Measurements from ENCODE around the gene B3GALNT2.

Gene B3GALNT2

GRCh38 chr1:235513495-235514366, 9.5 kb upstream of the B3GALNT2 start:
- peaks cover 7% of the 10 kb centered on the region for H3K4me1 Mint-ChIP-seq (ENCODE audit: low read depth)
- no peak overlapping the region for H3K4me3 Mint-ChIP-seq
- no peaks in the 10 kb centered on the region for H3K9me3 Mint-ChIP-seq
- H3K27ac Mint-ChIP-seq, result no peak overlapping the region
- no peaks in the 10 kb centered on the region for H3K27me3 Mint-ChIP-seq
- DNase-seq, result no peak
- no peaks in the 10 kb centered on the region for H3K36me3 Mint-ChIP-seq (ENCODE audit: low read depth)

GRCh38 chr1:235511470-235512240, 7.4 kb upstream of the B3GALNT2 start:
- H3K4me3 Mint-ChIP-seq, result no peak overlapping the region
- no peaks in the 10 kb centered on the region for H3K27me3 Mint-ChIP-seq
- no peaks in the 10 kb centered on the region for H3K36me3 Mint-ChIP-seq (ENCODE audit: low read depth)
- H3K27ac Mint-ChIP-seq, result no peak overlapping the region
- DNase-seq, result no peak
- peaks cover 9% of the 10 kb centered on the region for H3K4me1 Mint-ChIP-seq (ENCODE audit: low read depth)
- no peaks in the 10 kb centered on the region for H3K9me3 Mint-ChIP-seq

- H3K9me3 Mint-ChIP-seq, result no peaks in the 10 kb centered on the region
Measured at GRCh38 chr1:235510823-235511222, 6.6 kb upstream of the B3GALNT2 start.

GRCh38 chr1:235507623-235508022, 3.4 kb upstream of the B3GALNT2 start:
- H3K9me3 Mint-ChIP-seq, result no peaks in the 10 kb centered on the region
- no peaks in the 10 kb centered on the region for H3K27me3 Mint-ChIP-seq
- no peak overlapping the region for H3K4me3 Mint-ChIP-seq
- no peak for DNase-seq
- peaks cover 14% of the 10 kb centered on the region for H3K36me3 Mint-ChIP-seq (ENCODE audit: low read depth)
- peaks cover 24% of the 10 kb centered on the region for H3K4me1 Mint-ChIP-seq (ENCODE audit: low read depth)
- H3K27ac Mint-ChIP-seq, result no peak overlapping the region

More at GRCh38 chr1:235510823-235511222, 6.6 kb upstream of the B3GALNT2 start:
- no peaks in the 10 kb centered on the region for H3K36me3 Mint-ChIP-seq (ENCODE audit: low read depth)
- H3K4me1 Mint-ChIP-seq (ENCODE audit: low read depth), result peaks cover 16% of the 10 kb centered on the region
- H3K27ac Mint-ChIP-seq, result no peak overlapping the region
- H3K4me3 Mint-ChIP-seq, result no peak overlapping the region
- DNase-seq, result no peak
- H3K27me3 Mint-ChIP-seq, result no peaks in the 10 kb centered on the region

GRCh38 chr1:235504494-235505222, 406 bp upstream of the B3GALNT2 start:
- H3K4me3 Mint-ChIP-seq, result peak overlapping the region; percentile 90
- peaks cover 14% of the 10 kb centered on the region for H3K36me3 Mint-ChIP-seq (ENCODE audit: low read depth)
- peak overlapping the region; percentile 98 for H3K27ac Mint-ChIP-seq
- no peaks in the 10 kb centered on the region for H3K27me3 Mint-ChIP-seq
- DNase-seq, result peak; percentile 99
- H3K4me1 Mint-ChIP-seq (ENCODE audit: low read depth), result peaks cover 39% of the 10 kb centered on the region
- H3K9me3 Mint-ChIP-seq, result no peaks in the 10 kb centered on the region

GRCh38 chr1:235503403-235504121, 690 bp downstream of the B3GALNT2 start:
- H3K27ac Mint-ChIP-seq, result peak overlapping the region; percentile 91
- peaks cover 14% of the 10 kb centered on the region for H3K36me3 Mint-ChIP-seq (ENCODE audit: low read depth)
- peak overlapping the region; percentile 91 for H3K4me3 Mint-ChIP-seq
- peaks cover 39% of the 10 kb centered on the region for H3K4me1 Mint-ChIP-seq (ENCODE audit: low read depth)
- H3K27me3 Mint-ChIP-seq, result no peaks in the 10 kb centered on the region
- no peak for DNase-seq
- no peaks in the 10 kb centered on the region for H3K9me3 Mint-ChIP-seq

- peaks cover 14% of the 10 kb centered on the region for H3K36me3 Mint-ChIP-seq (ENCODE audit: low read depth)
- H3K27ac Mint-ChIP-seq, result peak overlapping the region; percentile 91
- peak overlapping the region; percentile 91 for H3K4me3 Mint-ChIP-seq
- H3K9me3 Mint-ChIP-seq, result no peaks in the 10 kb centered on the region
- no peaks in the 10 kb centered on the region for H3K27me3 Mint-ChIP-seq
- peaks cover 39% of the 10 kb centered on the region for H3K4me1 Mint-ChIP-seq (ENCODE audit: low read depth)
- no peak for DNase-seq
Measured at GRCh38 chr1:235502601-235503402, 1.4 kb downstream of the B3GALNT2 start.

- H3K9me3 Mint-ChIP-seq, result no peaks in the 10 kb centered on the region
- H3K4me3 Mint-ChIP-seq, result no peak overlapping the region
- H3K27ac Mint-ChIP-seq, result no peak overlapping the region
- H3K4me1 Mint-ChIP-seq (ENCODE audit: low read depth), result peaks cover 28% of the 10 kb centered on the region
- H3K36me3 Mint-ChIP-seq (ENCODE audit: low read depth), result peaks cover 14% of the 10 kb centered on the region
- no peaks in the 10 kb centered on the region for H3K27me3 Mint-ChIP-seq
- no peak for DNase-seq
Measured at GRCh38 chr1:235500971-235501540, 3.2 kb downstream of the B3GALNT2 start.

- no peak overlapping the region for H3K4me3 Mint-ChIP-seq
- H3K27me3 Mint-ChIP-seq, result no peaks in the 10 kb centered on the region
- H3K36me3 Mint-ChIP-seq (ENCODE audit: low read depth), result peaks cover 39% of the 10 kb centered on the region
- H3K27ac Mint-ChIP-seq, result no peak overlapping the region
- peaks cover 25% of the 10 kb centered on the region for H3K4me1 Mint-ChIP-seq (ENCODE audit: low read depth)
- H3K9me3 Mint-ChIP-seq, result no peaks in the 10 kb centered on the region
- no peak for DNase-seq
Measured at GRCh38 chr1:235495551-235495950, 8.7 kb downstream of the B3GALNT2 start.

- peaks cover 39% of the 10 kb centered on the region for H3K36me3 Mint-ChIP-seq (ENCODE audit: low read depth)
Measured at GRCh38 chr1:235495030-235495429, 9.2 kb downstream of the B3GALNT2 start.

GRCh38 chr1:235494531-235494930, 9.7 kb downstream of the B3GALNT2 start:
- H3K27me3 Mint-ChIP-seq, result no peaks in the 10 kb centered on the region
- H3K4me1 Mint-ChIP-seq (ENCODE audit: low read depth), result peaks cover 28% of the 10 kb centered on the region
- DNase-seq, result no peak
- no peaks in the 10 kb centered on the region for H3K9me3 Mint-ChIP-seq
- H3K36me3 Mint-ChIP-seq (ENCODE audit: low read depth), result peaks cover 41% of the 10 kb centered on the region
- no peak overlapping the region for H3K27ac Mint-ChIP-seq
- H3K4me3 Mint-ChIP-seq, result no peak overlapping the region

More at GRCh38 chr1:235495030-235495429, 9.2 kb downstream of the B3GALNT2 start:
- Mint-ChIP-seq H3K27me3 (no peaks in the 10 kb centered on the region), H3K27ac (no peak overlapping the region), H3K4me3 (no peak overlapping the region), H3K4me1 (ENCODE audit: low read depth) (peaks cover 23% of the 10 kb centered on the region), H3K9me3 (no peaks in the 10 kb centered on the region)
- no peak for DNase-seq

- Mint-ChIP-seq H3K27ac (no peak overlapping the region), H3K4me3 (no peak overlapping the region), H3K36me3 (ENCODE audit: low read depth) (peaks cover 51% of the 10 kb centered on the region), H3K27me3 (no peaks in the 10 kb centered on the region), H3K9me3 (no peaks in the 10 kb centered on the region), H3K4me1 (ENCODE audit: low read depth) (peaks cover 29% of the 10 kb centered on the region)
- DNase-seq, result no peak
Measured at GRCh38 chr1:235491644-235492043, 12.6 kb downstream of the B3GALNT2 start.

GRCh38 chr1:235486321-235486720, 17.9 kb downstream of the B3GALNT2 start:
- peaks cover 3% of the 10 kb centered on the region for H3K9me3 Mint-ChIP-seq
- H3K27ac Mint-ChIP-seq, result no peak overlapping the region
- H3K36me3 Mint-ChIP-seq (ENCODE audit: low read depth), result peaks cover 45% of the 10 kb centered on the region
- H3K4me3 Mint-ChIP-seq, result no peak overlapping the region
- peaks cover 6% of the 10 kb centered on the region for H3K4me1 Mint-ChIP-seq (ENCODE audit: low read depth)
- H3K27me3 Mint-ChIP-seq, result no peaks in the 10 kb centered on the region
- DNase-seq, result no peak

All from activated T-cell treated with anti-CD3 and anti-CD28 coated beads, Interleukin-2, amount 50 U/mL, for 24 hours (primary cell).